ENCODE measurements around the gene RICTOR.
"Not testable (repeated sequence)": the region's sequence is repeated elsewhere in the genome, so short reads cannot be mapped to it uniquely, and the experiment has no call there.

The RICTOR gene

GRCh38 chr5:39019254-39019653 is 54.9 kb downstream of the RICTOR start:
- no peak overlapping the region for H3K4me3 ChIP-seq (ENCODE audit: low read length)
- no peak overlapping the region for H3K4me2 ChIP-seq (ENCODE audit: low read length)
- no peaks in the 10 kb centered on the region for H3K27me3 ChIP-seq (ENCODE audit: control insufficient read depth, insufficient read depth, low read length)
- no peak overlapping the region for H3K9ac ChIP-seq (ENCODE audit: low read depth, low read length)
- peaks cover 33% of the 10 kb centered on the region for H3K4me1 ChIP-seq (ENCODE audit: control insufficient read depth, insufficient read depth, low read length)
- H3K9me3 ChIP-seq (replicated peaks; ENCODE audit: low read length): no peaks in the 10 kb centered on the region
- peaks cover 3% of the 10 kb centered on the region for H3K36me3 ChIP-seq (ENCODE audit: insufficient read depth, low read length)

- H3K9ac ChIP-seq (ENCODE audit: low read depth, low read length): no peak overlapping the region
- H3K4me1 ChIP-seq (ENCODE audit: control insufficient read depth, insufficient read depth, low read length): peaks cover 40% of the 10 kb centered on the region
- H3K9me3 ChIP-seq (replicated peaks; ENCODE audit: low read length): no peaks in the 10 kb centered on the region
- no peak overlapping the region for H3K4me2 ChIP-seq (ENCODE audit: low read length)
- no peak overlapping the region for H3K4me3 ChIP-seq (ENCODE audit: low read length)
- no peaks in the 10 kb centered on the region for H3K27me3 ChIP-seq (ENCODE audit: control insufficient read depth, insufficient read depth, low read length)
- peaks cover 6% of the 10 kb centered on the region for H3K36me3 ChIP-seq (ENCODE audit: insufficient read depth, low read length)
Measured at GRCh38 chr5:39017504-39017903, 56.7 kb downstream of the RICTOR start.

GRCh38 chr5:39016587-39017275 is 57.5 kb downstream of the RICTOR start:
- no peak overlapping the region for H3K4me3 ChIP-seq (ENCODE audit: low read length)
- H3K9ac ChIP-seq (ENCODE audit: low read depth, low read length): no peak overlapping the region
- peaks cover 40% of the 10 kb centered on the region for H3K4me1 ChIP-seq (ENCODE audit: control insufficient read depth, insufficient read depth, low read length)
- H3K4me2 ChIP-seq (ENCODE audit: low read length): no peak overlapping the region
- peaks cover 6% of the 10 kb centered on the region for H3K36me3 ChIP-seq (ENCODE audit: insufficient read depth, low read length)
- H3K27me3 ChIP-seq (ENCODE audit: control insufficient read depth, insufficient read depth, low read length): no peaks in the 10 kb centered on the region
- no peaks in the 10 kb centered on the region for H3K9me3 ChIP-seq (replicated peaks; ENCODE audit: low read length)

- Histone ChIP-seq H3K9me3 (replicated peaks; ENCODE audit: low read length) (no peaks in the 10 kb centered on the region), H3K4me2 (ENCODE audit: low read length) (peak overlapping the region; percentile 12), H3K27me3 (ENCODE audit: control insufficient read depth, insufficient read depth, low read length) (no peaks in the 10 kb centered on the region), H3K4me3 (ENCODE audit: low read length) (no peak overlapping the region), H3K4me1 (ENCODE audit: control insufficient read depth, insufficient read depth, low read length) (peaks cover 36% of the 10 kb centered on the region), H3K9ac (ENCODE audit: low read depth, low read length) (peak overlapping the region; percentile 64), H3K36me3 (ENCODE audit: insufficient read depth, low read length) (peaks cover 8% of the 10 kb centered on the region)
Measured at GRCh38 chr5:39015743-39016586, 58.2 kb downstream of the RICTOR start.

GRCh38 chr5:39014561-39014960 is 59.6 kb downstream of the RICTOR start:
- Histone ChIP-seq H3K36me3 (ENCODE audit: insufficient read depth, low read length) (peaks cover 12% of the 10 kb centered on the region), H3K27me3 (ENCODE audit: control insufficient read depth, insufficient read depth, low read length) (no peaks in the 10 kb centered on the region), H3K9ac (ENCODE audit: low read depth, low read length) (peak overlapping the region; percentile 64), H3K4me2 (ENCODE audit: low read length) (no peak overlapping the region), H3K4me1 (ENCODE audit: control insufficient read depth, insufficient read depth, low read length) (peaks cover 36% of the 10 kb centered on the region), H3K4me3 (ENCODE audit: low read length) (no peak overlapping the region), H3K9me3 (replicated peaks; ENCODE audit: low read length) (no peaks in the 10 kb centered on the region)

- H3K9ac ChIP-seq (ENCODE audit: low read depth, low read length): peak overlapping the region; percentile 54
- no peaks in the 10 kb centered on the region for H3K9me3 ChIP-seq (replicated peaks; ENCODE audit: low read length)
- peaks cover 36% of the 10 kb centered on the region for H3K4me1 ChIP-seq (ENCODE audit: control insufficient read depth, insufficient read depth, low read length)
- H3K27me3 ChIP-seq (ENCODE audit: control insufficient read depth, insufficient read depth, low read length): no peaks in the 10 kb centered on the region
- H3K4me3 ChIP-seq (ENCODE audit: low read length): no peak overlapping the region
- H3K36me3 ChIP-seq (ENCODE audit: insufficient read depth, low read length): peaks cover 12% of the 10 kb centered on the region
- peak overlapping the region; percentile 13 for H3K4me2 ChIP-seq (ENCODE audit: low read length)
Measured at GRCh38 chr5:39013938-39014337, 60.3 kb downstream of the RICTOR start.

GRCh38 chr5:39010958-39011357 is 63.2 kb downstream of the RICTOR start:
- H3K4me2 ChIP-seq (ENCODE audit: low read length); H3K9me3 ChIP-seq (replicated peaks; ENCODE audit: low read length); H3K36me3 ChIP-seq (ENCODE audit: insufficient read depth, low read length); H3K4me3 ChIP-seq (ENCODE audit: low read length); H3K9ac ChIP-seq (ENCODE audit: low read depth, low read length); H3K27me3 ChIP-seq (ENCODE audit: control insufficient read depth, insufficient read depth, low read length): not testable (repeated sequence)
- H3K4me1 ChIP-seq (ENCODE audit: control insufficient read depth, insufficient read depth, low read length): peaks cover 28% of the 10 kb centered on the region

- no peak overlapping the region for H3K4me2 ChIP-seq (ENCODE audit: low read length)
- H3K4me1 ChIP-seq (ENCODE audit: control insufficient read depth, insufficient read depth, low read length): peaks cover 19% of the 10 kb centered on the region
- no peaks in the 10 kb centered on the region for H3K27me3 ChIP-seq (ENCODE audit: control insufficient read depth, insufficient read depth, low read length)
- no peaks in the 10 kb centered on the region for H3K9me3 ChIP-seq (replicated peaks; ENCODE audit: low read length)
- H3K9ac ChIP-seq (ENCODE audit: low read depth, low read length): no peak overlapping the region
- H3K36me3 ChIP-seq (ENCODE audit: insufficient read depth, low read length): peaks cover 9% of the 10 kb centered on the region
- H3K4me3 ChIP-seq (ENCODE audit: low read length): no peak overlapping the region
Measured at GRCh38 chr5:39009981-39010380, 64.2 kb downstream of the RICTOR start.

GRCh38 chr5:39009280-39009679 is 64.9 kb downstream of the RICTOR start:
- Histone ChIP-seq H3K9ac (ENCODE audit: low read depth, low read length) (no peak overlapping the region), H3K4me3 (ENCODE audit: low read length) (no peak overlapping the region), H3K4me1 (ENCODE audit: control insufficient read depth, insufficient read depth, low read length) (peaks cover 12% of the 10 kb centered on the region), H3K9me3 (replicated peaks; ENCODE audit: low read length) (no peaks in the 10 kb centered on the region), H3K27me3 (ENCODE audit: control insufficient read depth, insufficient read depth, low read length) (no peaks in the 10 kb centered on the region), H3K4me2 (ENCODE audit: low read length) (no peak overlapping the region), H3K36me3 (ENCODE audit: insufficient read depth, low read length) (peaks cover 9% of the 10 kb centered on the region)

- H3K27me3 ChIP-seq (ENCODE audit: control insufficient read depth, insufficient read depth, low read length): no peaks in the 10 kb centered on the region
- H3K9ac ChIP-seq (ENCODE audit: low read depth, low read length): no peak overlapping the region
- H3K9me3 ChIP-seq (replicated peaks; ENCODE audit: low read length): no peaks in the 10 kb centered on the region
- H3K4me1 ChIP-seq (ENCODE audit: control insufficient read depth, insufficient read depth, low read length): peaks cover 5% of the 10 kb centered on the region
- H3K36me3 ChIP-seq (ENCODE audit: insufficient read depth, low read length): peaks cover 6% of the 10 kb centered on the region
- H3K4me3 ChIP-seq (ENCODE audit: low read length): no peak overlapping the region
- no peak overlapping the region for H3K4me2 ChIP-seq (ENCODE audit: low read length)
Measured at GRCh38 chr5:39006650-39007049, 67.5 kb downstream of the RICTOR start.

- Histone ChIP-seq H3K9ac (ENCODE audit: low read depth, low read length) (no peak overlapping the region), H3K9me3 (replicated peaks; ENCODE audit: low read length) (no peaks in the 10 kb centered on the region)
Measured at GRCh38 chr5:39005566-39006232, 68.5 kb downstream of the RICTOR start.

More at GRCh38 chr5:39005566-39006232, 68.5 kb downstream of the RICTOR start:
- Histone ChIP-seq H3K27me3 (ENCODE audit: control insufficient read depth, insufficient read depth, low read length) (no peaks in the 10 kb centered on the region), H3K4me2 (ENCODE audit: low read length) (no peak overlapping the region), H3K36me3 (ENCODE audit: insufficient read depth, low read length) (peaks cover 4% of the 10 kb centered on the region), H3K4me3 (ENCODE audit: low read length) (no peak overlapping the region), H3K4me1 (ENCODE audit: control insufficient read depth, insufficient read depth, low read length) (peaks cover 5% of the 10 kb centered on the region)
